Thoracic aorta endothelial cell (primary cell): ENCODE results near the gene OR6C70. TPM values are rescaled to one million over a fixed set of nuclear protein-coding genes. Genes with fewer than 3 reads are reported as not detected.

Experiments used
- total RNA-seq: library from RNA; depleted of rRNA; stranded (reverse); fragments of >200 nt; gene quantifications from 2 replicates; pipeline ENCODE4 v1.2.3, GENCODE V29; 2012

The OR6C70 gene
- not detected in 2 replicates for total RNA-seq

DNA sequence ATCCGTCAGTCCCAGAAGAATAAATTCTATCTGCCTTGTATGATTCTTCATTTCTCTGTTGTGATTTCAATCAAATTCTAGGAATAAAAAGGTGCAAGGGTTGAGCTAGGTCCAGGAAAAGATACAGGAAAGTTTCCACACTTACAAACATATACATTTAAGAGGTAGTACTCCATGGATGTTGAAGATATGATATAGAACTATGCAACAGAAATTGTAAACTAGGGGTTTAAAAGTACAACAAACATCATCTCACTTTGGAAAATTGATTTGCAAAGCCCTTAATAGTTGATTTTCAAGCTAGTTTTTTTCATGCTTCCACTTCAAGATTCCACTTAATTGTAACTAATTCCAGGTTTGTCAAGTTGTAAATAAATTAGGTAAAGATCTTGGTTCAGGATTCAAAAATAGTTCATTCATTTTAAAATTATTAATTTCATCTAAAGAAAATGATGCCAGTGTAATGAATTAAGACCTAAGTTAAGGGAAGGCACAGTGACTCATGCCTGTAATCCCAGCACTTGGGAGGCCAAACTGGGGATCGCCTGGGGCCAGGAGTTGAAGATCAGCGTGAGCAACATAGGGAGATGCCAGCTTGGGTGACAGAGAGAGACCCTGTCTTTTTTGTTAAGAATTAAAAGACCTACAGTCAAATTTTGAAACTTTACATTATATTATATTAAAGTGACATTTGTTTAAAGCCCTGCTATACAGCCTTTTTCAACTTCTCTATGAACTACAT, at the start of gene OR6C70:
Gene OR6C70 (minus strand): TSS at position 51 of the 742 bp plus-strand sequence. CDS start 0 bp downstream, at position 51.

DNA sequence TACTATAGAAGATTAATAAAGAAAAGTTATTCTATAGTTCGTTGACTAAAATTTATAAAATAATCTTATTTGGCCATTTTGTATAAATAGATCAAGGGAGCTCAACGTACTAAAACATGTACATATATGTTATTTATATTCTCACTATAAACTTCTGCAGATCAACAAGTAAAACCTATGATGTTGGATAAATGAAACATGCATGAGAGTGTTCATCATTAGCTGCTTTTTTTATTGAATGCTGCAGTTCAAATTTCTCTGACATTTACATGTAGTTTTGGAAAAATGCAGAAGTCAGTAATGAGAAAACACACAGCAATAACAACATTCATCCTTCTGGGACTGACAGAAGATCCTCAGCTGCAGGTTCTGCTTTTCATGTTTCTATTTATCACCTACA, 22.1 kb upstream of the OR6C70 start, which contains the start of gene OR6C68:
Gene OR6C68 (plus strand): TSS at position 301 of the 400 bp plus-strand sequence. CDS start 0 bp downstream, at position 301.

DNA sequence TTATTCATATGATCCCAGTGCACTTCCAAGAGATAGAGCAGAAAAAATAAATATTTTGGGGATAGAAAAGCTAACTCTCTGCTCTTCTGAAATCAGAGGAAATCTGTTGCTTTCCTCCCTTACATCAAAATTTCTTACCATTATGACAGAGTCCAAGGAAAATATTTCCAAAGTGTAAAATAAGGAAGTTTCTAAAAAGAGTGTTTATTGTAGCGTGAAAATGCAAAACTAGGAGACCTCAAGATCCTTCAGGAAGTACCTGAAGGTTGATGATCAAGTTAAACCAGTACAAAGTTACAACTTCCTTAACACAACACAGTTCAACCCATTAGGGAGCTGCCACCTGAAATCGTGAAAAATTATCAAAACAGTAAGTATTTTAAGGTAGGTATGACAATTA, 26.2 kb downstream of the OR6C70 start, which contains the start of gene OR6C2:
Gene OR6C2 (plus strand): TSS at position 301 of the 400 bp plus-strand sequence. CDS start 8,138 bp downstream, outside the sequence.

DNA sequence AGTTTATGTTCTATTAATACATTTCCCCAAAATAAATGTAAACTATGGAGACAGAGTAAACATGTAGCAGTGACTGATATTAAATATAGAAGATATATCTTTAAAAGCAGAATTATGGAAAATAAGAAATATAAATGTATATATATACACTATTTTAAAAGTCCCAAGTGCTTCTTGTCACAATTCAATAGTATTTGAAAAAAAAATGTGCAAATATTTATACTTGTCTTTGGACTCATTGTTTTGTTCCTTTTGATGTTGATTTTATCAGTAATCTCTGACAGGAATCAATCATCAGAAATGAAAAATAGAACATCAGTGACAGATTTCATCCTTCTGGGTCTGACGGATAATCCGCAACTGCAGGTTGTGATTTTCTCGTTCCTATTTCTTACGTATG, 44.0 kb downstream of the OR6C70 start, which contains the start of gene OR6C76:
Gene OR6C76 (plus strand): TSS at position 301 of the 400 bp plus-strand sequence. CDS start 0 bp downstream, at position 301.

Other genes starting within 250 kb of the OR6C70 start
- not detected in 2 replicates for gene OR10A7, start 249.1 kb downstream of the OR6C70 start, total RNA-seq
- gene OR6C74, start 225.5 kb downstream of the OR6C70 start, total RNA-seq = not detected in 2 replicates
- not detected in 2 replicates for gene OR6C6, start 173.6 kb downstream of the OR6C70 start, total RNA-seq
- not detected in 2 replicates for gene OR6C1, start 155.8 kb downstream of the OR6C70 start, total RNA-seq
- not detected in 2 replicates for gene OR6C3, start 139.4 kb downstream of the OR6C70 start, total RNA-seq
- not detected in 2 replicates for gene OR6C75, start 107.2 kb downstream of the OR6C70 start, total RNA-seq
- not detected in 2 replicates for gene OR6C65, start 69.6 kb downstream of the OR6C70 start, total RNA-seq
- gene OR6C76, start 43.9 kb downstream of the OR6C70 start, total RNA-seq = not detected in 2 replicates
- not detected in 2 replicates for gene OR6C2, start 26.1 kb downstream of the OR6C70 start, total RNA-seq
- gene OR6C68, start 22.2 kb upstream of the OR6C70 start, total RNA-seq = 0.13 TPM in 1 of 2 replicates, not detected in the other
- gene OR6C4, start 79.5 kb upstream of the OR6C70 start, total RNA-seq = not detected in 2 replicates
- not detected in 2 replicates for gene OR2AP1, start 102.3 kb upstream of the OR6C70 start, total RNA-seq
- not detected in 2 replicates for gene OR10P1, start 166.8 kb upstream of the OR6C70 start, total RNA-seq
- gene ITGA7, start 237.8 kb upstream of the OR6C70 start, total RNA-seq = 0.40 and 0.57 TPM in 2 replicates
- 46.5 and 50.1 TPM in 2 replicates for gene BLOC1S1, start 245.9 kb upstream of the OR6C70 start, total RNA-seq